Measurements from ENCODE around the gene ABCC4.

Gene ABCC4

GRCh38 chr13:95298169-95298965 is 2.9 kb downstream of the ABCC4 start:
- Histone ChIP-seq H3K79me2 (ENCODE audit: control insufficient read depth, low read length) (peaks cover 61% of the 10 kb centered on the region), H3K9me3 (ENCODE audit: control insufficient read depth, insufficient read depth, low read length) (no peaks in the 10 kb centered on the region), H4K20me1 (ENCODE audit: control insufficient read depth, insufficient read depth, low read depth, low read length) (no peaks in the 10 kb centered on the region), H3K36me3 (ENCODE audit: control insufficient read depth, low read length) (no peaks in the 10 kb centered on the region), H3K9me2 (replicated peaks; ENCODE audit: control insufficient read depth, low read length) (no peaks in the 10 kb centered on the region), H3K4me3 (ENCODE audit: low read length) (no peak overlapping the region), H3K4me1 (ENCODE audit: control insufficient read depth, low read length) (peaks cover 31% of the 10 kb centered on the region), H3K27me3 (ENCODE audit: control insufficient read depth, low read length) (peaks cover 4% of the 10 kb centered on the region; the same call in 1 of the 2 replicates), H3K4me2 (ENCODE audit: low read length) (no peak overlapping the region), H3F3A (ENCODE audit: control insufficient read depth, insufficient read depth) (0 out of 2 replicates have a peak, but pooled peaks cover 5% of the 10 kb centered on the region), H3K27ac (ENCODE audit: low read depth, low read length) (no peak overlapping the region)
- no peak for TF ChIP-seq EZH2phosphoT487 (IDR thresholded peaks at IDR 0.05; ENCODE audit: borderline replicate concordance, low read length)
- TF ChIP-seq, protein P1, sequence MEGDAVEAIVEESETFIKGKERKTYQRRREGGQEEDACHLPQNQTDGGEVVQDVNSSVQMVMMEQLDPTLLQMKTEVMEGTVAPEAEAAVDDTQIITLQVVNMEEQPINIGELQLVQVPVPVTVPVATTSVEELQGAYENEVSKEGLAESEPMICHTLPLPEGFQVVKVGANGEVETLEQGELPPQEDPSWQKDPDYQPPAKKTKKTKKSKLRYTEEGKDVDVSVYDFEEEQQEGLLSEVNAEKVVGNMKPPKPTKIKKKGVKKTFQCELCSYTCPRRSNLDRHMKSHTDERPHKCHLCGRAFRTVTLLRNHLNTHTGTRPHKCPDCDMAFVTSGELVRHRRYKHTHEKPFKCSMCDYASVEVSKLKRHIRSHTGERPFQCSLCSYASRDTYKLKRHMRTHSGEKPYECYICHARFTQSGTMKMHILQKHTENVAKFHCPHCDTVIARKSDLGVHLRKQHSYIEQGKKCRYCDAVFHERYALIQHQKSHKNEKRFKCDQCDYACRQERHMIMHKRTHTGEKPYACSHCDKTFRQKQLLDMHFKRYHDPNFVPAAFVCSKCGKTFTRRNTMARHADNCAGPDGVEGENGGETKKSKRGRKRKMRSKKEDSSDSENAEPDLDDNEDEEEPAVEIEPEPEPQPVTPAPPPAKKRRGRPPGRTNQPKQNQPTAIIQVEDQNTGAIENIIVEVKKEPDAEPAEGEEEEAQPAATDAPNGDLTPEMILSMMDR (IDR thresholded peaks at IDR 0.05; ENCODE audit: low read depth, low read length, poor library complexity, severe bottlenecking) = no peak

DNA sequence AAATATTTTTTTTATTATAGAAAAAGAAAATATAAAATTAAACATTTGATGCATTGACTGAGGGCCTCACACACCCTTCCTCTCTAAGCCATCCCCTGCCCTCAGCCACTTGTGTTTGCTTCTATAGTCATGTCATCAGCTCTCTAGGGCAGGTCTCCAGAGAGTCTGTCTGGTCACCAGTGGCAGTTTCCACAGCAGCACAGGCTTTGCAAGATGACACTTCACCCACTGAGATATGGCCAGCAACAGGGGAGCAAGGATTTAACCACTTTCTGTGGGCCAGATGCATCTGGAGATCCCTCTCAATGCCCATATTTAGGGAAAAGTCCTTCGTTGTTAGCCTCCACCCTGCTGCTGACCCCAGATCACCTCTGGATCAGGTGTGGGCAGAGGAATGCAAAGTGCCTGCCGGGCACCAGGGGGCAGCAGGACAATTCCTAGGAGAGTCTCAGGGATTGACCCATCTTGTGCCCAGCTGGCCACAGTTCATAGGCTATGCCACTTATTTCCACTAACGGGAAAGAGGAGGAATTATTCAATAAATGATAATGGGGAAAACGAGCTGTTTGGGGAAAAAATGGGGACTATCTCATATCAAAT is 4.8 kb downstream of the ABCC4 start:
- Histone ChIP-seq H3K4me3 (ENCODE audit: low read length) (no peak overlapping the region), H3F3A (ENCODE audit: control insufficient read depth, insufficient read depth) (0 out of 2 replicates have a peak, but pooled peaks cover 5% of the 10 kb centered on the region), H3K79me2 (ENCODE audit: control insufficient read depth, low read length) (peaks cover 61% of the 10 kb centered on the region)

GRCh38 chr13:95295026-95295425 is 6.2 kb downstream of the ABCC4 start:
- Histone ChIP-seq H3K4me2 (ENCODE audit: low read length) (no peak overlapping the region), H3K36me3 (ENCODE audit: control insufficient read depth, low read length) (no peaks in the 10 kb centered on the region), H3K27ac (ENCODE audit: low read depth, low read length) (no peak overlapping the region), H4K20me1 (ENCODE audit: control insufficient read depth, insufficient read depth, low read depth, low read length) (no peaks in the 10 kb centered on the region), H3K9me3 (ENCODE audit: control insufficient read depth, insufficient read depth, low read length) (no peaks in the 10 kb centered on the region), H3K27me3 (ENCODE audit: control insufficient read depth, low read length) (no peaks in the 10 kb centered on the region), H3K4me1 (ENCODE audit: control insufficient read depth, low read length) (peaks cover 21% of the 10 kb centered on the region), H3K79me2 (ENCODE audit: control insufficient read depth, low read length) (peaks cover 57% of the 10 kb centered on the region), H3K9me2 (replicated peaks; ENCODE audit: control insufficient read depth, low read length) (no peaks in the 10 kb centered on the region), H3F3A (ENCODE audit: control insufficient read depth, insufficient read depth) (0 out of 2 replicates have a peak, but pooled peaks cover 5% of the 10 kb centered on the region), H3K4me3 (ENCODE audit: low read length) (no peak overlapping the region)
- TF ChIP-seq, protein P1 (IDR thresholded peaks at IDR 0.05; ENCODE audit: low read depth, low read length, poor library complexity, severe bottlenecking) = no peak
- TF ChIP-seq EZH2phosphoT487 (IDR thresholded peaks at IDR 0.05; ENCODE audit: borderline replicate concordance, low read length) = no peak

More for the DNA sequence above, 4.8 kb downstream of the ABCC4 start:
- Histone ChIP-seq H3K36me3 (ENCODE audit: control insufficient read depth, low read length) (no peaks in the 10 kb centered on the region), H3K4me1 (ENCODE audit: control insufficient read depth, low read length) (peaks cover 22% of the 10 kb centered on the region), H3K9me2 (replicated peaks; ENCODE audit: control insufficient read depth, low read length) (no peaks in the 10 kb centered on the region), H3K27me3 (ENCODE audit: control insufficient read depth, low read length) (no peaks in the 10 kb centered on the region), H3K27ac (ENCODE audit: low read depth, low read length) (no peak overlapping the region), H4K20me1 (ENCODE audit: control insufficient read depth, insufficient read depth, low read depth, low read length) (no peaks in the 10 kb centered on the region), H3K4me2 (ENCODE audit: low read length) (no peak overlapping the region), H3K9me3 (ENCODE audit: control insufficient read depth, insufficient read depth, low read length) (no peaks in the 10 kb centered on the region)
- TF ChIP-seq, protein P1 (IDR thresholded peaks at IDR 0.05; ENCODE audit: low read depth, low read length, poor library complexity, severe bottlenecking) = peak; percentile 72
- TF ChIP-seq EZH2phosphoT487 (IDR thresholded peaks at IDR 0.05; ENCODE audit: borderline replicate concordance, low read length) = no peak
